ENCODE results near the gene CLASP1. TPM values are rescaled to one million over a fixed set of nuclear protein-coding genes. Genes with fewer than 3 reads are reported as not detected.
"Not testable (repeated sequence)": the region's sequence is repeated elsewhere in the genome, so short reads cannot be mapped to it uniquely, and the experiment has no call there.

CLASP1 gene
- total RNA-seq, 2 donors from 2014 or later = 95.1 to 121 TPM

GRCh38 chr2:121579309-121579708 is 70.0 kb downstream of the CLASP1 start:
- H3K27me3 Mint-ChIP-seq (ENCODE audit: low read depth) = no peaks in the 10 kb centered on the region
- peaks cover 33% of the 10 kb centered on the region for H3K4me1 Mint-ChIP-seq (ENCODE audit: low read depth)
- DNase-seq (no peak), ATAC-seq (replicated peaks in 1 of 2) (no peak)
- H3K36me3 Mint-ChIP-seq (ENCODE audit: insufficient read depth in 2 of 2) = no peaks in the 10 kb centered on the region
- no peaks in the 10 kb centered on the region for H3K9me3 Mint-ChIP-seq
- H3K27ac Mint-ChIP-seq = peak overlapping the region; percentile 66
- no peak overlapping the region for H3K4me3 Mint-ChIP-seq

GRCh38 chr2:121577381-121577780 is 71.9 kb downstream of the CLASP1 start:
- ATAC-seq (replicated peaks in 1 of 2) = no peak
- no peak overlapping the region for H3K27ac Mint-ChIP-seq
- no peak for DNase-seq
- no peaks in the 10 kb centered on the region for H3K36me3 Mint-ChIP-seq (ENCODE audit: insufficient read depth in 2 of 2)
- no peak overlapping the region for H3K4me3 Mint-ChIP-seq
- H3K9me3 Mint-ChIP-seq = no peaks in the 10 kb centered on the region
- H3K4me1 Mint-ChIP-seq (ENCODE audit: low read depth) = peaks cover 17% of the 10 kb centered on the region
- H3K27me3 Mint-ChIP-seq (ENCODE audit: low read depth) = no peaks in the 10 kb centered on the region

GRCh38 chr2:121576263-121576662 is 73.0 kb downstream of the CLASP1 start:
- Mint-ChIP-seq H3K4me1 (ENCODE audit: low read depth) (peaks cover 10% of the 10 kb centered on the region), H3K27me3 (ENCODE audit: low read depth) (no peaks in the 10 kb centered on the region), H3K9me3 (no peaks in the 10 kb centered on the region), H3K36me3 (ENCODE audit: insufficient read depth in 2 of 2) (peaks cover 2% of the 10 kb centered on the region in 2 donors), H3K4me3 (no peak overlapping the region), H3K27ac (no peak overlapping the region)
- no peak for DNase-seq
- no peak for ATAC-seq (replicated peaks in 1 of 2)

GRCh38 chr2:121575800-121576199 is 73.5 kb downstream of the CLASP1 start:
- peaks cover 2% of the 10 kb centered on the region in 2 donors for H3K36me3 Mint-ChIP-seq (ENCODE audit: insufficient read depth in 2 of 2)
- H3K27me3 Mint-ChIP-seq (ENCODE audit: low read depth) = no peaks in the 10 kb centered on the region
- H3K4me1 Mint-ChIP-seq (ENCODE audit: low read depth) = peaks cover 10% of the 10 kb centered on the region
- H3K27ac Mint-ChIP-seq = no peak overlapping the region
- no peak for ATAC-seq (replicated peaks in 1 of 2)
- no peak for DNase-seq
- no peaks in the 10 kb centered on the region for H3K9me3 Mint-ChIP-seq
- H3K4me3 Mint-ChIP-seq = no peak overlapping the region

GRCh38 chr2:121570667-121571055 is 78.6 kb downstream of the CLASP1 start:
- Mint-ChIP-seq H3K4me1 (ENCODE audit: low read depth) (peaks cover 29% of the 10 kb centered on the region), H3K4me3 (no peak overlapping the region), H3K9me3 (no peaks in the 10 kb centered on the region), H3K36me3 (ENCODE audit: insufficient read depth in 2 of 2) (peaks cover 2 to 5% of the 10 kb centered on the region in 2 donors), H3K27me3 (ENCODE audit: low read depth) (no peaks in the 10 kb centered on the region), H3K27ac (no peak overlapping the region)
- DNase-seq = no peak
- ATAC-seq (replicated peaks in 1 of 2) = no peak

- no peaks in the 10 kb centered on the region for H3K27me3 Mint-ChIP-seq (ENCODE audit: low read depth)
- ATAC-seq (replicated peaks in 1 of 2) (no peak), DNase-seq (no peak)
- no peaks in the 10 kb centered on the region for H3K9me3 Mint-ChIP-seq
- no peak overlapping the region for H3K4me3 Mint-ChIP-seq
- peaks cover 34% of the 10 kb centered on the region for H3K4me1 Mint-ChIP-seq (ENCODE audit: low read depth)
- H3K36me3 Mint-ChIP-seq (ENCODE audit: insufficient read depth in 2 of 2) = peaks cover 2 to 5% of the 10 kb centered on the region in 2 donors
- no peak overlapping the region for H3K27ac Mint-ChIP-seq
These were observed 79.1 kb downstream of the CLASP1 start for GRCh38 chr2:121570036-121570666.

- DNase-seq (no peak), ATAC-seq (replicated peaks in 1 of 2) (no peak)
- peaks cover 2% of the 10 kb centered on the region in 2 donors for H3K9me3 Mint-ChIP-seq
- H3K4me3 Mint-ChIP-seq = no peak overlapping the region
- peaks cover 5 to 12% of the 10 kb centered on the region in 2 donors for H3K36me3 Mint-ChIP-seq (ENCODE audit: insufficient read depth in 2 of 2)
- no peak overlapping the region for H3K27ac Mint-ChIP-seq
- H3K4me1 Mint-ChIP-seq (ENCODE audit: low read depth) = peaks cover 55% of the 10 kb centered on the region
- no peaks in the 10 kb centered on the region for H3K27me3 Mint-ChIP-seq (ENCODE audit: low read depth)
These were observed 81.3 kb downstream of the CLASP1 start for GRCh38 chr2:121567957-121568409.

- Mint-ChIP-seq H3K36me3 (ENCODE audit: insufficient read depth in 2 of 2) (peaks cover 5 to 12% of the 10 kb centered on the region in 2 donors), H3K4me1 (ENCODE audit: low read depth) (peaks cover 60% of the 10 kb centered on the region), H3K9me3 (peaks cover 2% of the 10 kb centered on the region in 2 donors), H3K4me3 (no peak overlapping the region), H3K27ac (no peak overlapping the region), H3K27me3 (ENCODE audit: low read depth) (no peaks in the 10 kb centered on the region)
- DNase-seq = no peak
- no peak for ATAC-seq (replicated peaks in 1 of 2)
These were observed 81.8 kb downstream of the CLASP1 start for GRCh38 chr2:121567452-121567851.

GRCh38 chr2:121565389-121566250 is 83.6 kb downstream of the CLASP1 start:
- H3K9me3 Mint-ChIP-seq = peaks cover 2% of the 10 kb centered on the region in 2 donors

GRCh38 chr2:121564905-121565304 is 84.4 kb downstream of the CLASP1 start:
- H3K4me3 Mint-ChIP-seq = no peak overlapping the region
- peaks cover 73% of the 10 kb centered on the region for H3K4me1 Mint-ChIP-seq (ENCODE audit: low read depth)
- H3K9me3 Mint-ChIP-seq = peaks cover 2% of the 10 kb centered on the region in 2 donors
- H3K27ac Mint-ChIP-seq = no peak overlapping the region
- H3K36me3 Mint-ChIP-seq (ENCODE audit: insufficient read depth in 2 of 2) = peaks cover 2 to 10% of the 10 kb centered on the region in 2 donors
- ATAC-seq (replicated peaks in 1 of 2) = no peak
- H3K27me3 Mint-ChIP-seq (ENCODE audit: low read depth) = no peaks in the 10 kb centered on the region
- no peak for DNase-seq

More at GRCh38 chr2:121565389-121566250, 83.6 kb downstream of the CLASP1 start:
- ATAC-seq (replicated peaks in 1 of 2) = no peak
- Mint-ChIP-seq H3K27me3 (ENCODE audit: low read depth) (no peaks in the 10 kb centered on the region), H3K36me3 (ENCODE audit: insufficient read depth in 2 of 2) (peaks cover 2 to 10% of the 10 kb centered on the region in 2 donors), H3K4me1 (ENCODE audit: low read depth) (peaks cover 73% of the 10 kb centered on the region), H3K27ac (no peak overlapping the region), H3K4me3 (no peak overlapping the region)
- no peak for DNase-seq

- not testable (repeated sequence) for H3K4me3 Mint-ChIP-seq; H3K9me3 Mint-ChIP-seq; ATAC-seq (replicated peaks in 1 of 2)
These were observed 85.5 kb downstream of the CLASP1 start for GRCh38 chr2:121563754-121564153.

GRCh38 chr2:121562269-121563176 is 86.7 kb downstream of the CLASP1 start:
- H3K36me3 Mint-ChIP-seq (ENCODE audit: insufficient read depth in 2 of 2) = peaks cover 2 to 8% of the 10 kb centered on the region in 2 donors
- H3K9me3 Mint-ChIP-seq = peaks cover 2% of the 10 kb centered on the region in 2 donors
- H3K27me3 Mint-ChIP-seq (ENCODE audit: low read depth) = no peaks in the 10 kb centered on the region
- DNase-seq = no peak
- H3K4me1 Mint-ChIP-seq (ENCODE audit: low read depth) = peaks cover 57% of the 10 kb centered on the region
- no peak for ATAC-seq (replicated peaks in 1 of 2)
- peak overlapping the region in 1 of 2 donors; percentile 9 for H3K4me3 Mint-ChIP-seq
- H3K27ac Mint-ChIP-seq = peak overlapping the region; percentile 87

More at GRCh38 chr2:121563754-121564153, 85.5 kb downstream of the CLASP1 start:
- H3K27me3 Mint-ChIP-seq (ENCODE audit: low read depth); H3K27ac Mint-ChIP-seq; DNase-seq; H3K36me3 Mint-ChIP-seq (ENCODE audit: insufficient read depth in 2 of 2): not testable (repeated sequence)
- H3K4me1 Mint-ChIP-seq (ENCODE audit: low read depth) = peaks cover 68% of the 10 kb centered on the region

All from activated T-cell treated with anti-CD3 and anti-CD28 coated beads, Interleukin-2, amount 50 U/mL, for 72 hours (primary cell).